Endodermal cell (in vitro differentiated cells): ENCODE results near the gene ARMH3. TPM values are rescaled to one million over a fixed set of nuclear protein-coding genes. Genes with fewer than 3 reads are reported as not detected.

ENCODE experiments used
- DNase-seq: peaks from one replicate; pipeline ENCODE4 v3.0.0-alpha.2; 2017
- H3K27ac ChIP-seq: 2 replicates; pipeline ENCODE4 v1.5.1; 2013; ENCODE audit warnings: mild to moderate bottlenecking, low read depth, low read length, moderate library complexity
- H3K27me3 ChIP-seq: 2 replicates; pipeline ENCODE4 v1.6.1; 2013; ENCODE audit warnings: mild to moderate bottlenecking, low read length, moderate library complexity; ENCODE audit not compliant: insufficient read depth, control insufficient read depth, poor library complexity, severe bottlenecking
- H3K36me3 ChIP-seq: 2 replicates; pipeline ENCODE4 v1.7.0; 2013; ENCODE audit warnings: mild to moderate bottlenecking, low read length, moderate library complexity; ENCODE audit not compliant: control insufficient read depth, insufficient read depth
- H3K4me1 ChIP-seq: one replicate; pipeline ENCODE4 v1.7.0; 2013; ENCODE audit warnings: low read length; ENCODE audit not compliant: control insufficient read depth, insufficient read depth
- H3K4me3 ChIP-seq: 2 replicates; pipeline ENCODE4 v1.5.1; 2013; ENCODE audit warnings: mild to moderate bottlenecking, low read length, moderate library complexity
- H3K9ac ChIP-seq: 2 replicates; pipeline ENCODE4 v1.6.1; 2013; ENCODE audit warnings: mild to moderate bottlenecking, low read length, moderate library complexity; ENCODE audit not compliant: poor library complexity, severe bottlenecking; ENCODE audit errors: extremely low read depth
- H3K9me3 ChIP-seq: 2 replicates; pipeline ENCODE4 v1.6.1; 2013; ENCODE audit warnings: mild to moderate bottlenecking, low read length, moderate library complexity; ENCODE audit not compliant: control insufficient read depth
- H3K27ac Mint-ChIP-seq: 2 replicates; pipeline ENCODE4 v1.8.0; 2020; ENCODE audit warnings: mixed read lengths
- H3K27me3 Mint-ChIP-seq: 2 replicates; pipeline ENCODE4 v1.8.0; 2021; ENCODE audit warnings: mild to moderate bottlenecking, mixed read lengths; ENCODE audit not compliant: insufficient read depth
- H3K36me3 Mint-ChIP-seq: 2 replicates; pipeline ENCODE4 v1.8.0; 2020; ENCODE audit warnings: low read depth, mixed read lengths
- H3K4me1 Mint-ChIP-seq: 2 replicates; pipeline ENCODE4 v1.8.0; 2020; ENCODE audit warnings: mixed read lengths
- H3K4me3 Mint-ChIP-seq: 2 replicates; pipeline ENCODE4 v1.8.0; 2020; ENCODE audit warnings: mild to moderate bottlenecking, moderate library complexity, mixed read lengths
- H3K9me3 Mint-ChIP-seq: 2 replicates; pipeline ENCODE4 v1.8.0; 2020; ENCODE audit warnings: mild to moderate bottlenecking, mixed read lengths
- WGBS, 2 experiments: methylation state at CpG; one replicate each; pipeline versions ENCODE4 v1.1.5 to v1.1.7; 2013; ENCODE audit warnings: missing lambda C conversion rate in 2 of 2, mixed read lengths in 1 of 2; ENCODE audit not compliant: insufficient coverage in 1 of 2, insufficient read length in 1 of 2; 5-methylcytosine and 5-hydroxymethylcytosine counted together
- total RNA-seq, 2 donors: library from RNA; stranded (reverse); fragmentation: NEBNext Ultra II Directional in 1 of 2; extraction: Animal tissue kit (Norgen Biotek cat#: 25700) in 1 of 2; gene quantifications; 2 replicates in 1 of 2; 3 replicates in 1 of 2; pipeline ENCODE4 v1.2.1, GENCODE V29; 2021
- TF ChIP-seq, protein P1 (sequence below): fragments of 200-600 bp; sonication (generic); conservative IDR thresholded peaks from 2 replicates; pipeline ENCODE4 v1.5.0; 2021; ENCODE audit warnings: antibody characterized with exemption, mild to moderate bottlenecking

The ARMH3 gene
- total RNA-seq, 2 donors from 2014 or later = 18.0 to 19.7 TPM

DNA sequence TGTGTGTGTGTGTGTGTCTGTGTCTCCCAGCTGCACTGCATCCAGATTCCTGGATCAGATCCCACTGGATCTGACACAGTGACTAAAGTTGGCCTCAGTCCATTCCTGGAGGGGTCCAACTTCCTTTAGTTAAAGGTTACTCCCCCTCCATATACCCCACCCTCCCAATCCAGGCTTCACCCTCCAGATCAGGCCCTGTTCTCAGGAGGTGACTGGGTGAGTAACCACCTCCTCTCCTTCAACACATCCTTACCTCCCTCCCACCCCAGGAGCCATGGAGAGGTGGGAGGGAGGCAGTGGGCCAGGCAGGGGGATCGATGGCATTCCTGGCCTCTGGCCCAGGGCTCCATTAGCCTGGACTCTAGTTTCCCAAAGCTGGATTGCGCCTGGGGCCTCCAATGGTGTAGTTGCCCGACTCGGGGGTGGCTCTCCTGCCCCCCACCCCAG is 223.6 kb downstream of the ARMH3 start:
- no peak overlapping the region for H3K4me3 ChIP-seq
- TF ChIP-seq, protein P1, sequence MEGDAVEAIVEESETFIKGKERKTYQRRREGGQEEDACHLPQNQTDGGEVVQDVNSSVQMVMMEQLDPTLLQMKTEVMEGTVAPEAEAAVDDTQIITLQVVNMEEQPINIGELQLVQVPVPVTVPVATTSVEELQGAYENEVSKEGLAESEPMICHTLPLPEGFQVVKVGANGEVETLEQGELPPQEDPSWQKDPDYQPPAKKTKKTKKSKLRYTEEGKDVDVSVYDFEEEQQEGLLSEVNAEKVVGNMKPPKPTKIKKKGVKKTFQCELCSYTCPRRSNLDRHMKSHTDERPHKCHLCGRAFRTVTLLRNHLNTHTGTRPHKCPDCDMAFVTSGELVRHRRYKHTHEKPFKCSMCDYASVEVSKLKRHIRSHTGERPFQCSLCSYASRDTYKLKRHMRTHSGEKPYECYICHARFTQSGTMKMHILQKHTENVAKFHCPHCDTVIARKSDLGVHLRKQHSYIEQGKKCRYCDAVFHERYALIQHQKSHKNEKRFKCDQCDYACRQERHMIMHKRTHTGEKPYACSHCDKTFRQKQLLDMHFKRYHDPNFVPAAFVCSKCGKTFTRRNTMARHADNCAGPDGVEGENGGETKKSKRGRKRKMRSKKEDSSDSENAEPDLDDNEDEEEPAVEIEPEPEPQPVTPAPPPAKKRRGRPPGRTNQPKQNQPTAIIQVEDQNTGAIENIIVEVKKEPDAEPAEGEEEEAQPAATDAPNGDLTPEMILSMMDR = no peak
- WGBS, 2 experiments = 85% methylated on average over 4 of the region's 4 CpGs; no CpG with 5 or more reads in 1 of the 2 experiments
- no peaks in the 10 kb centered on the region for H3K27me3 ChIP-seq
- no peaks in the 10 kb centered on the region for H3K4me1 ChIP-seq
- H3K27ac ChIP-seq = no peak overlapping the region
- no peak overlapping the region for H3K4me3 Mint-ChIP-seq
- no peak overlapping the region for H3K9ac ChIP-seq
- no peak for DNase-seq
- H3K27me3 Mint-ChIP-seq = peaks cover 13% of the 10 kb centered on the region
- H3K9me3 ChIP-seq = no peaks in the 10 kb centered on the region
- H3K4me1 Mint-ChIP-seq = peaks cover 5% of the 10 kb centered on the region
- H3K36me3 Mint-ChIP-seq = no peaks in the 10 kb centered on the region
- no peaks in the 10 kb centered on the region for H3K36me3 ChIP-seq
- H3K27ac Mint-ChIP-seq = no peak overlapping the region
- no peaks in the 10 kb centered on the region for H3K9me3 Mint-ChIP-seq

DNA sequence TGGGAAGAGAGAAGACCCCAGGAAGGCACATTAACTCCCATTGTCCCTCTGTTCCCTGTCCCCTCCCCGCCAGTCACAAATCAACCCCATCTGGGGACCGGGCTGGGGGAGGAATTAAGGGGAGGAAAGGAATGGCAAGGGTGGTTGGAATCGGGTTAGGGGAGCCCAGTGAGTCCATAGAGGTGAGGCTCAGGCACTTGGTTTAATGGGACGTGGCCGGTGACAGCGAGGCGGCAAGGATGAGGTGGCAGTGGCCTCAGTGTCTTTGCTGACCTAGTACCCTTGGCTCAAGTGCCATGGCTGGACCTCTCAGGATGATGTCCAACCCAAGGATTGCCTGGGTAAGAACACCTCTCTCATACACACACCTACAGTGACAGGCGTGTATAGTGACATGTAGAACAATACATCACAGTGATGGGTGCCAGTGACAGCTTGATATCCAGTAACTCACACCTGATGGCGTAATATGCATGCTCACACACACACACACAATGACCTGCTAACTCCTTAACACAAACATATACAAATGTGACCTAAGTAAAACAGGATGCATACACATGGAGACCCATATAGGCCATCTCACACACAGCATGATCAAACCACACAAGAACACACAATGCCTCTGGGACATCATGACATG is 224.7 kb downstream of the ARMH3 start:
- Histone ChIP-seq H3K27me3 (no peaks in the 10 kb centered on the region), H3K4me3 (peak overlapping the region; percentile 78), H3K36me3 (no peaks in the 10 kb centered on the region), H3K27ac (no peak overlapping the region), H3K9ac (no peak overlapping the region), H3K4me1 (no peaks in the 10 kb centered on the region), H3K9me3 (no peaks in the 10 kb centered on the region)
- peak overlapping the region; percentile 81 for H3K27ac Mint-ChIP-seq
- WGBS, 2 experiments = 80 to 90% methylated on average over 2 to 9 of the region's 9 CpGs
- peaks cover 13% of the 10 kb centered on the region for H3K27me3 Mint-ChIP-seq
- TF ChIP-seq, protein P1 = no peak
- H3K36me3 Mint-ChIP-seq = no peaks in the 10 kb centered on the region
- H3K9me3 Mint-ChIP-seq = no peaks in the 10 kb centered on the region
- peak overlapping the region; percentile 66 for H3K4me3 Mint-ChIP-seq
- H3K4me1 Mint-ChIP-seq = peaks cover 5% of the 10 kb centered on the region
- DNase-seq = no peak

DNA sequence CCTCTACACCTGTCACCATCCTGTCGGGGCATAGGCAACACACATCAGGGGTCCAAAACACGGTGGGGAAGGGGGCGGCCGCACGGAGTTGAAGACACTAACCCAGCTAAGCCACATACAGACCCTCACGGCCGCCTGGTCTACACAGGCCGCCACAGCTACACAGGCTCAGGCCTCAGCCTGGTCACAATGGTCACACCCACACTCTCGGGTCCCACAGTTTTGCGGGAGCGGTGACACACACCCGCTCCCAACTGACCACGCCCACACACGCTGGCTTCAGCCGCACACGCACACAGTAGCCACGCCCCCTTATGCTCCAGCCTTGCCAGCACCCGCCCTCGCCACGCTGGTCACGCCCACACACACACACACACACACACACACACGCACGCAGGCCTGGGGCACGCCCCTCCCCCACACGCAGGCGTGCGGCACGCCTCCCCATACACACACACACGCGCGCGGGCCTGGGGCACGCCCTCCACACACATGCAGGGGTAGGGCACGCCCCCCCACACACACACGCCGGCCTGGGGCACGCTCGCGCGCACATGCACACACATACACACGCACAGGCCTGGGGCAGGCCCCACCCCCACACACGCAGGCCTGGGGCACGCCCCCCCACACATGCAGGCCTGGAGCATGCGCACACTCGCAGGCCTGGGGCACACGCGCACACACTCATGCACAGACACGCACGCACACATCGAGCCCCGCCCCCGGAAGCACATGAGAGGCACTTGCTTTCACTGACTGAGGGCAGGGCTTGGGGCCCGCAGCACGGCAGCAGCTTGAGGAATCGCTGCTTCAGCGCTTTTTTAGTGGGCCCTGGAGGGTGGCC is 225.4 kb downstream of the ARMH3 start:
- TF ChIP-seq, protein P1 = no peak
- no peak overlapping the region for H3K9ac ChIP-seq
- peak overlapping the region; percentile 81 for H3K27ac Mint-ChIP-seq
- H3K4me1 Mint-ChIP-seq = peaks cover 5% of the 10 kb centered on the region
- H3K9me3 Mint-ChIP-seq = no peaks in the 10 kb centered on the region
- no peaks in the 10 kb centered on the region for H3K36me3 Mint-ChIP-seq
- peak overlapping the region; percentile 29 for H3K27ac ChIP-seq
- H3K27me3 Mint-ChIP-seq = peaks cover 13% of the 10 kb centered on the region
- H3K4me3 Mint-ChIP-seq = peak overlapping the region; percentile 66
- H3K4me1 ChIP-seq = no peaks in the 10 kb centered on the region
- WGBS, 2 experiments = 7 to 15% methylated on average over 12 to 55 of the region's 56 CpGs
- no peaks in the 10 kb centered on the region for H3K27me3 ChIP-seq
- peak overlapping the region; percentile 78 for H3K4me3 ChIP-seq
- peak; percentile 93 for DNase-seq
- no peaks in the 10 kb centered on the region for H3K36me3 ChIP-seq
- H3K9me3 ChIP-seq = no peaks in the 10 kb centered on the region
